Hepatocyte (in vitro differentiated cells): ENCODE measurements around the gene BUD13.

ENCODE experiments used
- CTCF ChIP-seq: fragments of 200-600 bp; sonication (generic); IDR thresholded peaks from 2 replicates; pipeline ENCODE4 v1.5.1; 2016; ENCODE audit warnings: antibody characterized with exemption, mild to moderate bottlenecking; ENCODE audit not compliant: poor library complexity
- EZH2 ChIP-seq: fragments of 200-600 bp; sonication (generic); IDR thresholded peaks from 2 replicates; pipeline ENCODE4 v1.6.1; 2016; ENCODE audit warnings: antibody characterized with exemption, mild to moderate bottlenecking, borderline replicate concordance

DNA sequence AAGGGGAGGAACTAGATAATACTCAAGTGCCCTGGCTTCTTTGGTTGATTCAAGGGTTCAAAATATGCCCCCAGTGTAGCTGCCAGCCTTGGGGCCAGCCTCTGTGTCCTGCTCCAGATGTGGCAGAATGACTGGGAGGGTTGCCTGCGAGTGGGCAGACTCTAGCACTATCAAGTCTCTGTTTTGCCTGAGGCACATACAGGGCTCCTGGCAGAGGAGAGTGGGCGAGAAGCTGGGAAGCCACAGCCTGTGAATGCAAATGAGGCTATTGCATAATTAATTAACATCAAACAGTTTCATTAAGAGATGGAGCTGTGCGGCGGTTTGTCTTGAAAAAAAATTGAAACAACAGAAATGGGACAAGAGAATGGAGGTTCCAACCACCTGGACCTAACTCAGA lies 50.8 kb downstream of the BUD13 start:
- TF ChIP-seq CTCF (no peak), EZH2 (no peak)
